Measurements from ENCODE around the gene VASH2. TPM values are rescaled to one million over a fixed set of nuclear protein-coding genes. Genes with fewer than 3 reads are reported as not detected.

Gene VASH2
- total RNA-seq, 1 experiment from 2014 or later = 0.69 TPM

DNA sequence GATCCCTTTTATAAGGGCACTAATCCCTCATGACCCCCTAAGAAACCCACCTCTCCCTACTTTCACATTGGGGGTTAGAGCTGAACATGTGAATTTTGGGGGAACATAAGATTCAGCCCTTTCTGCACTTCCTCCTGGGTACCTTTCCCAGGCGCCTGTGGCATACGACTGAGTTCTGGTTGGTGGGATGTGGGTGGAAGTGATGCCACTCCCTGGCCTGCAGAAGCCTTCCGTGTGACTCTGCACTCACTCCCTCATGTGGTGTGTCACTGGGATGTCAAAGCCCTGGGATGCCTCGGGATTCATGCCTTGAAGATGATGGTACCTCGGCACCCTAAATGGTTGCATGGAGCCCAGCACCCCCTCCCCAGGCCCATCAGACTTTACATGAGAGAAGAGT is 28.3 kb upstream of the VASH2 start:
- no peak for DNase-seq (ENCODE audit: low read depth, low spot score)
- in situ Hi-C loops (cut with HindIII; ENCODE audit: low pct_unique_long_range_greater_than_20kb, low sequenced_read_pairs) = no loop called here

DNA sequence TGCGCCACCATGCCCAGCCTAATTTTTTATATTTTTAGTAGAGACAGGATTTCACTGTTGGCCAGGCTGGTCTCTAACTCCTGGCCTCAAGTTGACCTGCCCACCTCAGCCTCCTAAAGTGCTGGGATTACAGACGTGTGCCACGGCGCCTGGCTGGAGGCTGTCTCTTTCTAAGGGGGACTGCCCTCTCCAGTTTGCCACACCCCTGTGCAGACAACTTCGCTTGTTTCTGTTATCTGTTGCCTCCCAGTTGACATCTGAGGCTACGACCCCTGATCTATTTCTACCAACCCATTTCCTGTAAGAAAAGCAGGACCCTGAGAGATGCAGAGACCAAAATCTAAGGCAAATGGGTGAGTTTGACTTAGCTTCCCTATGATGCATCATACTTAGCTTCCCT is 24.0 kb upstream of the VASH2 start:
- DNase-seq (ENCODE audit: low read depth, low spot score) = no peak
- in situ Hi-C loops (cut with HindIII; ENCODE audit: low pct_unique_long_range_greater_than_20kb, low sequenced_read_pairs) = no loop called here

DNA sequence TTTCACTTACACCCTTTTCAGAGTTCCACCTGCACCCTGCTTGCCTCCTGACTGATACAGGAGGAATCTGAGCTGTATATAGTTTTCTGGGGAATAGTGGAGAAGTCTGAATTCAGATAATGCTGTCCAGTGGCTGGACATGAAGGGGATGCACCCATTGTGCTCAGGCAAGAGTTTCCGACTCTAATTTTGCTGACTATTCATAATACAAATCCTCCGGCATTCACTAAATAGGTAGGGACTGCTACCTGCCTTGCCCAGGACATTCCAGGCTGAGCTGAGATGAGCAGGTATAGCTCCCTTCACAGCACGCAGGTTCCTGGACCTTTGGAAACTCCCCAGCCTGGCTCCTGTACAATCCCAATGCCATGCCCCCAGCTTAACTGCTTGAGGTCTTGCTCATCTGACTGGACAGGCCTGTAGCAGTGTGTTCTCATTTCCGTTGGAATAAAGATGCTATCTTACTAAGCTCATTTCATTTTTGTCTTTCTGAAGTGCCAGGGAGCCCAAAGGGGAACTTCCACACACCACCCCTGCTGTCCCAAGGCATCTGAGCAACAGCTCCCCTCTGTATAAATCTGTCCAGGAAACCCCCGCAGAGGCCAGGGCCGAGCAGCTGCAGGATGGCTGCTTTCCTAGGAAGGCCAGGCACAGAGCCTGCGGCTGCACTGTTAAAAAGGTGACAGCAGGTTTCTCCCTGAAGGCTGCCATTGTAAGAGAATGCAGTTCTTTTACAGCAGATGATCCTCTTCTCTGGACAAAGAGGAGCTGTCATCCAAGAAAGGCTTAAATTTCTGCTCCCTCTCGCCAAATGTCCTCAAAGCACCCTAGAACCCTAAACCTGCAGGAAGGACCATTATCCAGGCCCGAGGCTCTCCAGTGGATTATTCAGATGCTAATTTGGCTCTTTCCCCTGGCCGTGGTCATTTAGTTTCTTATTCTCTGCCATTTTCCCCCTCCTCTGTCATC is 21.7 kb upstream of the VASH2 start:
- DNase-seq (ENCODE audit: low read depth, low spot score) = no peak
- in situ Hi-C loops (cut with HindIII; ENCODE audit: low pct_unique_long_range_greater_than_20kb, low sequenced_read_pairs) = no loop called here

DNA sequence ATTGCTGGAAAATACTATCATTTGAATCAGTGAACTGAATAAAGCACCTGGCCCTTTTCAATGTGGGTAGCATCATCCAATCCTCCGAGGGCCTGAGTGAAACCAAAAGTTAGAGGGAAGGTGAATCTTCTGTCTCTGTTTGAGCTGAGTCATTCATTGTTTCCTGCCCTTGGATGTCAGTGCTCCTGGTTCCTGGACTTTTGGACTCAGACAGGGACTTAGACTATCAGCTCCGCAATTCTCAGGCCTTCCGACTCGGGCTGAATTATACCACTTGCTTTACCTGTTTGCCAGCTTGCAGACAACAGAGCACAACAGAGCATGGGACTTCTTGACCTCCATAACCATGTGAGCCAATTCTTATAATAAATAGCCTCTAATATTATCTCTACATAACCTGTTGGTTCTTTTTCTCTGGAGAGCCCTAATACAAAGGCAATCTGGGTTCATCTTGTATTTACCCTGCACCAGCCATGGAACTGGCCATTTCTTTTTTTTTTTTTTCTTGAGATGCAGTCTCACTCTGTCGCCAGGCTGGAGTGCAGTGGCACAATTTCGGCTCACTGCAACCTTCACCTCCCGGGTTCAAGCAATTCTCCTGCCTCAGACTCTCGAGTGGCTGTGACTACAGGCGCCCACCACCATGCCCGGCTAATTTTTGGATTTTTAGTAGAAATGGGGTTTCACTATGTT is 19.2 kb upstream of the VASH2 start:
- no peak for DNase-seq (ENCODE audit: low read depth, low spot score)
- in situ Hi-C loops (cut with HindIII; ENCODE audit: low pct_unique_long_range_greater_than_20kb, low sequenced_read_pairs) = no loop called here

DNA sequence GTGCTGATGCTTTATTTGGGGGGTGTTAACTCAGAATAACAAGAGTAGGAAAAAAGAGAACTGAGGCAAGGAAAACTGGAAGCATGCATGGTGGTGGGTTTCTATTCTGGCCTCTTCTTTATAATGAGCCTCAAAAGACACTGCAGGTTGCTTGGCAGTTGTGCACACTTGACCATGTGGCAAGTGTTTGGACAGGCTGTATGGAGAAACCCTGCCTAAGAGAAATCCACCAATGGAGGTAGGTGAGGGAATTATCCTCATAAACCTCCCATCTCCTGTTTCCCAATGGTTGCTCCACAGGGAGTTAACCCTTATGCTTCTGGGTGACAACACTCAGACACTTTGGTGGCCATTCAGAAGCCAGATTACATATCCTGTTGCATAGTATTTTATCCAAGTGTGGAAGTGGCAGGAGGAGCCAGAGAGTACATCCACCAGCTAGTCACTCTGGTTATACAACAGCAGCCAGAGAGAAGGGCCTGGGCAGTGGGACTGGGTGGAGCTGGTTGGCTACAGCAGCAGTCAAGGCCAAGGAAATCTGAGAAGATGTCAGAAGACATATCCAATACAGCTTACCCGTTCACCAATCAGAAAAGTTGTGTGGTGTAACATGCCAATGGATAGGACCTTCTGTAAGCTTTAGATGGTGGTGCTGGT is 16.4 kb upstream of the VASH2 start:
- in situ Hi-C loops (cut with HindIII; ENCODE audit: low pct_unique_long_range_greater_than_20kb, low sequenced_read_pairs) = no loop called here

DNA sequence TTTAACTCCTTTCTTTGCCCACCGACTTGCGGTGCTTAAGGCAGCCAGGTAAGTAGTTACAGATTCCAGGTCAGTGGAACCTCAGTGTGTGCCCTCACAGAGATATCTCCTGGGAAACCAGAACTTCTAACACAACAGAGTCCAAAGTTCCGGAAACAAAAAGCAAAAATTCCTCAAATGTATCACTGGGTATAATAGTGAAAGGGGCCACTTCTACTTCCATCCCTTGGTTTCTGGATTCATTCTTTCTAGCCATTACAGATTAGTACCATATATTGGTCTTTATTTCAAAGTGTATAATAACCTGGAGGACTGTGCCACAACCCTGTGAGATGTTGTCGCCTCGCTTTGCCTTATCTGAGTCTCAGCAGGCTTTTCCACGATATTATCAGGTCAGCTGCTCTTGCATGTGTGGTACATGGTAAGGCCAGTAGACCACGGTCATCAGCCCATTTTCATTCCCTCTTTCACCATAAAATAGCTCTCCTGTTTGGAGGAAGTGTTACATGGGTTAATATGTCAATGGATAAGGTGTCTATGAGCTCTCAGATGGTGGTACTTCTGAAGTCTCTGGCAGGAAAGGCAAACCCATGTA is 14.9 kb upstream of the VASH2 start:
- in situ Hi-C loops (cut with HindIII; ENCODE audit: low pct_unique_long_range_greater_than_20kb, low sequenced_read_pairs) = no loop called here
- no peak for DNase-seq (ENCODE audit: low read depth, low spot score)

More for the DNA sequence above, 16.4 kb upstream of the VASH2 start:
- DNase-seq (ENCODE audit: low read depth, low spot score) = no peak

DNA sequence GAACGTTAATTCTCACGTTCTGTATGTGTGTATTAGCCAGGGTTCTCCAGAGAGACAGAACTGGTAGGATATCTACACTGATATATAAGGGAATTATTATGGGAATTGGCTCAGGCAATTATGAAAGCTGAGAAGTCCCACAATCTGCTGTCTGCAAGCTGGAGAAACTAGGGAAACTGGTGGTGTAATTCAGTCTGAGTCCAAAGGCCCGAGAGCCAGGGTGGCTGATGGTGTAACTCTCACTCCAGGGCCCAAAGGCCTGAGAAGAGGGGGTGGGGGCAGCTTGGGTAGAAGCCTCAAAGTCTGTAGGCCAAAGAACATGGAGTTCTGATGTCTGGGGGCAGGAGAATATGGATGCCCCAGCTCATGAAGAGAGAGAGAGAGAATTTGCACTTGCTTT is 13.3 kb upstream of the VASH2 start:
- in situ Hi-C loops (cut with HindIII; ENCODE audit: low pct_unique_long_range_greater_than_20kb, low sequenced_read_pairs) = no loop called here
- DNase-seq (ENCODE audit: low read depth, low spot score) = no peak

DNA sequence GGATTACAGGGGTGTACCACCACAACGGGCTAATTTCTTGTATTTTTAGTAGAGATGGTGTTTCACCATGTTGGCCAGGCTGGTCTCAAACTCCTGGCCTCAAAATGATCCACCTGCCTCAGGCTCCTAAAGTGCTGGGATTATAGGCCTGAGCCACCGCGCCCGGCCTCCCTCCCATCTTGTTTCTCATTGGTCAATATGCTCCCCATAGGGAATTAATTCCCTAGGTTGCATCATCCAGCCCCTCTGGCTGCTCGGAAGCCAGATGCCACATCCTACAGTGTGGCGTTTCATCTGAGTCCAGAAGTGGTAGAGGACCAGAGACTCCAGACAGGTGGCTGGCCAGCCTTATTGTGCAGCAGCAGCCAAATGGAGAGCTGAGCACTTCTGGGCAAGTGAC is 11.5 kb upstream of the VASH2 start:
- DNase-seq (ENCODE audit: low read depth, low spot score) = no peak
- in situ Hi-C loops (cut with HindIII; ENCODE audit: low pct_unique_long_range_greater_than_20kb, low sequenced_read_pairs) = no loop called here

DNA sequence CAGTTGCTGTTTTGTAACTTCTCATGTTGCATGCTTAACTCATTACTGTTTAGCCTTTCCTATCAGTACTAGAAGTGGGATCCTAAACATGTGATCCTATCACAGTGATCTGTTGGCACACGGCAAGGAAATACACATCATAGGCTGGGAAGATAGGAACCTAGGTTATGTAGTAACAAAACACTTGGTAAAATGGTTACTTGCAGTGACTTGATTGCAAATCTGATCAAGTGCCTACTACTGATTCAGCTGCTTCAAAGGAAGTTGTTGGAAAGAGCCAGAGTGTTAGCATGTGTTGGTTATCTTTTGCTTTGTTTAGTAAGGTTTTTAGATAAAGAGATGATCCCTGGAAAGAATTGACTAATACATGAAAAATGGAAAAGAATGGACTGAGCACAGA is 8.9 kb upstream of the VASH2 start:
- in situ Hi-C loops (cut with HindIII; ENCODE audit: low pct_unique_long_range_greater_than_20kb, low sequenced_read_pairs) = no loop called here
- DNase-seq (ENCODE audit: low read depth, low spot score) = no peak

DNA sequence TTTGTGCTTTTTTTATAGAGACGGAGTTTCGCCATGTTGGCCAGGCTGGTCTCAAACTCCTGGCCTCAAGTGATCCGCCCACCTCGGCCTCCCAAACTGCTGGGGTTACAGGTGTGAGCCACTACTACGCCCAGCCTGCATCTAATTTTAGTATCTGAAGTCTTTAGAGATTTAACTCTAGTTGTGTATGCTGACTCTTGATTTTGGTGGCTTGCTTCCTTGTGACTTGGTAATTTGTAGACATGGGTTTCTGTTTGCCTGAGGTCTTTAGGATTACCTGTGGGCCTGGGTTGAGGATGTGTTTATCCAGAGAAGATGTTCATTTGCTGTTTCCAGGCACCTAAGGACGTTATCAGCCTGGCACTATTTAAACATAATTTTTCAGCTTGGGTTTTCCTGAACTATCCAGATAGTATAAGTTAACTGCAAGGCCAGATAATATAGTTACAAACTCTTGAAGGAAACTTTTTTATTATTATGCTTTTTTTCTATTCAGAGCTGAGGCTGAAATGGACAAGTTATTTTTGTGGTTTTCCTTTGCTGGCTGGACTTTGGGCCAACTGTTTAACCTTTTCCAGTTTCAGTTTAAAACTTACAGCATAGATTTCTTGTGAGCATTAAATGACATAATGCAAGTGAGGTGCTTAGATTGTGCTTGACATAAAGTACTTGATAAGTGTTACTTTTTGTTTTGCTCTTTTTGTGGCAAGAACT is 7.5 kb upstream of the VASH2 start:
- in situ Hi-C loops (cut with HindIII; ENCODE audit: low pct_unique_long_range_greater_than_20kb, low sequenced_read_pairs) = no loop called here
- DNase-seq (ENCODE audit: low read depth, low spot score) = no peak

DNA sequence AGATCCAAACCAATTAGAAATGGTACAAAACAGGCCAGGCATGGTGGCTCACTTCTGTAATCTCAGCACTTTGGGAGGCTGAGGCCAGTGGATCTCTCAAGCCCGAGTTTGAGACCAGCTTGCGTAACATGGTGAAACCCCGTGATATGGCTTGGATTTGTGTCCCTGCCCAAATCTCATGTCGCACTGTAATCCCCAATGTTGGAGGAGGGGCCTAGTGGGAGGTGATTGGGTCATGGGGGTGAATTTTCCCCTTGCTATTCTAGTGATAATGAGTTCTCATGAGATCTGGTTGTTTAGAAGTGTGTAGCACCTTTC is 7.0 kb upstream of the VASH2 start:
- in situ Hi-C loops (cut with HindIII; ENCODE audit: low pct_unique_long_range_greater_than_20kb, low sequenced_read_pairs) = no loop called here
- no peak for DNase-seq (ENCODE audit: low read depth, low spot score)

DNA sequence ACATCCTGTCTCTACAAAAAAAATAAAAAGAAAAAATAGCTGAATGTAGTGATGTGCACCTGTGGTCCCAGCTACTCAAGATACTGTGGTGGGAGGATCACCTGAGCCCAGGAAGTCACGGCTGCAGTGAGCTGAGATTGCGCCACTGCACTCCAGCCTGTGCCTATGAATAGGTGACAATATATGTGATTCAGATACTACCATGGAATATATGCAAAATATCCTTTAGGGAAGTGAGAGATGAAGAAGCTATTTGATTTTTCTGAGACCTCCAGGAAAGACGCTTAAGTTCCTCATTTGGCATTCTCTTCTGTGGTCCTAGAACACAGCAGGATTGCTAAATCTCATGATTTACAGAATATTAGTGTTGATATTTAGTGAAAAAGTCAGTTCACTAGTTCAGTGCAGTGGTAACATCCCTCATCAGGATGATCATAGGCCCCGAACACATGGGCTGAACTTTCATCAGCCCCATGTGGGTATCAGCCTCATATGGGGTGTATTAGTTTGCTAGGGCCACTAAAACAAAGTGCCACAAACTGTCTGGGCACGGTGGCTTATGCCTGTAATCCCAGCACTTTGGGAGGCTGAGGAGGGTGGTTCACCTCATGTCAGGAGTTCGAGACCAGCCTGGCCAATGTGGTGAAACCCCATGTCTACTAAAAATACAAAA is 6.0 kb upstream of the VASH2 start:
- in situ Hi-C loops (cut with HindIII; ENCODE audit: low pct_unique_long_range_greater_than_20kb, low sequenced_read_pairs) = no loop called here
- DNase-seq (ENCODE audit: low read depth, low spot score) = no peak

DNA sequence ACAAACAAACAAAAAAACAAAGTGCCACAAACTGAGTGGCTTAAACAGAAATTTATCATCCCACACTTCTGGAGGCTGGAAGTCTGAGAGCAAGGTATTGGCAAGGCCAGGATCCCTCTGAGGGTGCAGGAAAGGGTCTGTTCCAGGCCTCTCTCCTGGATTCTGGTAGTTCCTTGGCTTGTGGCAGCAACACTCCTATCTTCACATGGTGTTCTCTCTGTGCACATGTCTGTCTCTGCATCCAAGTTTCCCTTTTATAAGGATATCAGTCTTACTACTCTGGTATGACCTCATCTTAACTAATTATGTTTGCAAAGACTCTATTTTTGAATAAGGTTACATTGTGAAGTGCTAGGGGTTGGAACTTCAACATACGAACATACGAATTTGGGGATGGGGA is 5.3 kb upstream of the VASH2 start:
- in situ Hi-C loops (cut with HindIII; ENCODE audit: low pct_unique_long_range_greater_than_20kb, low sequenced_read_pairs) = no loop called here
- no peak for DNase-seq (ENCODE audit: low read depth, low spot score)

DNA sequence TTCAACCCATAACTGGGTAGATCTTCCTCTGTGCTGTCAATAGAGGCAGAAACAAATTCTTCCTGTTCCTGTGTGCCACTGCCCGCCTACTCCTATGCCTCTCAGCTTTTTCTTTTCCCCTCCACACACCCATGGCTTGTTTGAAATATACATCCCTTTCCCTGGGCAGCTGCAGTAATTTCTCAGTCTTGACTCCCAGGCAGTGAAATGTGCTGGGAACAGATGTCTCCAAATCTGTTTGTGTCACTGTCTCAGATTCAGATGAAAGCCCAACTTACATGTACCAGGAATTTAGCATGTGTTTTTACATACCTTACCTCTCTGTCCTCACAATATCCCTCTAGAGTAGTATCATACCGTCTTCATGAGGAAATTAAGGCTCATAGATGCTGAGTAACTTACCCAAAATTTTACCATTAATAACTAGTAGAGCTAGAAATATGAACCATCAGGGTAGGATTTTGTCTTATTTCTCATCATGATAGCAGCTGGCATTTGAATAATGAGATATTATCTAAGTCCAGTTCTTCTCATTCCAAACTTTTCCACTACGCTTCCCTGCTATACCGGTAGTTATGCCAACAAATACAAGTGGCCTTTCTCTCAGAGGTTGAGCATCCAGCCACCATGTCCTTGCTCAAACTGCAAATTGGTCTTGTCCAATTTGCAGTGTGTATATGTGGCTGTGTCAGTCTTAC is 4.7 kb upstream of the VASH2 start:
- DNase-seq (ENCODE audit: low read depth, low spot score) = no peak
- in situ Hi-C loops (cut with HindIII; ENCODE audit: low pct_unique_long_range_greater_than_20kb, low sequenced_read_pairs) = no loop called here

DNA sequence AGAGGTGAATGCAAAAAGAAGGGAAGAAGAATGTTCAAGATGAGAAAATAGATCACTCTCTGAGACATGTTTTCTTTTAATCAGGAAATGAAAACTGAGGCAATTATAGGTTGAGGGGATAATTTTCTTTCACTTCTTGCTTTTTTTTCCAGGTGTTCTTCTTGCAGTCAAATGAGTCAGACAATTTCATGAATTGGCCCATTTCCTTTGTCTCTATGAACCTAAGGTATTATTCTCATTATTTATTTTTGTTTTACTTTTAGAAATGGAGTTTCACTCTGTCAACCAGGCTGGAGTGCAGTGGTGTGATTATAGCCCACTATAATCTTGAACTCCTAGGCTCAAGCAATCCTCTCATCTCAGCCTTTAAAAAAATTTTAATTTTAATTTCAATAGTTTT is 3.5 kb upstream of the VASH2 start:
- in situ Hi-C loops (cut with HindIII; ENCODE audit: low pct_unique_long_range_greater_than_20kb, low sequenced_read_pairs) = no loop called here
- DNase-seq (ENCODE audit: low read depth, low spot score) = no peak

DNA sequence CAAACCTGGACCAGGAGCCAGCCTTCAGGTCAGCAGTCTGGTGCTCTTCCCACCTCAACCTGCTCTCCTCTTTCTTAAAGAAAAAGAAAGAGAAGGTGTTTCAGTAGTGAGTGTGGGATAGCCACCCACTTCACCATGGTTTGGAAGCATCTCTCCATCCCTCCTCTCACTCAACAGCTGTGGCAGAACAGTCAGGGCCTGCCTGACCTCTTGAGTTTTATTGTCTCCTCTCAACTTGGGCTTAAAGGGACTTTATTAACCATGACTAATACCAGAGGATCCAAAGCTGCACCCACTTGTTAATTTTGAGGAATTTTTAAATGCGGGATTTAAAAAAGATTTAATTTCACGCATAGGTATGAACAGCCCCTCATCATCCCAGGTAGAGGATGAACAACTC is 570 bp upstream of the VASH2 start:
- in situ Hi-C loops (cut with HindIII; ENCODE audit: low pct_unique_long_range_greater_than_20kb, low sequenced_read_pairs) = no loop called here

More for the DNA sequence above, 570 bp upstream of the VASH2 start:
- DNase-seq (ENCODE audit: low read depth, low spot score) = no peak

Data from SK-MEL-5 (cell line).